Activated B cell treated with CpG ODN at 0.5 μM for 24 hours (primary cell): Measurements from ENCODE around the gene ADAM21. TPM values are rescaled to one million over a fixed set of nuclear protein-coding genes. Genes with fewer than 3 reads are reported as not detected.
"Not testable (repeated sequence)": the region's sequence is repeated elsewhere in the genome, so short reads cannot be mapped to it uniquely, and the experiment has no call there.

ENCODE experiments used
- ATAC-seq: fragments of 200-7000 bp; cut with Tn5 transposase; one replicate; pipeline ENCODE4 v1.10.0; 2021; ENCODE audit warnings: low read depth, mild to moderate bottlenecking, moderate library complexity
- CTCF ChIA-PET: fragments of 350-600 bp; sonication (Branson Sonifier 250); formaldehyde crosslinking; loops from one replicate; lab custom pipeline; 2021; ENCODE audit warnings: antibody characterized with exemption; lab: Charles Lee
- POLR2A ChIA-PET: fragments of 350-600 bp; sonication (Branson Sonifier 250); formaldehyde crosslinking; loops from one replicate; lab custom pipeline; 2021; ENCODE audit warnings: antibody characterized with exemption; lab: Charles Lee
- DNase-seq: peaks from one replicate; pipeline ENCODE4 v3.0.0; 2022
- H3K27ac Mint-ChIP-seq: one replicate; pipeline ENCODE4 v1.8.0; 2020; ENCODE audit warnings: mixed read lengths
- H3K27me3 Mint-ChIP-seq: one replicate; pipeline ENCODE4 v1.8.0; 2021; ENCODE audit warnings: mixed read lengths
- H3K36me3 Mint-ChIP-seq: one replicate; pipeline ENCODE4 v1.8.0; 2021; ENCODE audit warnings: low read depth, mixed read lengths
- H3K4me1 Mint-ChIP-seq: one replicate; pipeline ENCODE4 v1.8.0; 2021; ENCODE audit warnings: mixed read lengths
- H3K4me3 Mint-ChIP-seq: one replicate; pipeline ENCODE4 v1.8.0; 2020; ENCODE audit warnings: mild to moderate bottlenecking, mixed read lengths
- H3K9me3 Mint-ChIP-seq: one replicate; pipeline ENCODE4 v1.8.0; 2020; ENCODE audit warnings: mixed read lengths
- intact Hi-C: fragments of 100-400 bp; cut with micrococcal nuclease; formaldehyde crosslinking; loops from one replicate; pipeline ENCODE4 v1.15.1; 2024
- total RNA-seq: library from RNA; stranded (reverse); gene quantifications from 2 replicates; pipeline ENCODE4 v1.2.3, GENCODE V29; 2022
- TF ChIP-seq, protein P1 (sequence below): fragments of 200-600 bp; IDR thresholded peaks from one replicate; pipeline ENCODE4 v1.8.0; 2022; ENCODE audit warnings: antibody characterized with exemption, mild to moderate bottlenecking

The ADAM21 gene
- total RNA-seq, 1 donor from 2014 or later, result 0.11 TPM

DNA sequence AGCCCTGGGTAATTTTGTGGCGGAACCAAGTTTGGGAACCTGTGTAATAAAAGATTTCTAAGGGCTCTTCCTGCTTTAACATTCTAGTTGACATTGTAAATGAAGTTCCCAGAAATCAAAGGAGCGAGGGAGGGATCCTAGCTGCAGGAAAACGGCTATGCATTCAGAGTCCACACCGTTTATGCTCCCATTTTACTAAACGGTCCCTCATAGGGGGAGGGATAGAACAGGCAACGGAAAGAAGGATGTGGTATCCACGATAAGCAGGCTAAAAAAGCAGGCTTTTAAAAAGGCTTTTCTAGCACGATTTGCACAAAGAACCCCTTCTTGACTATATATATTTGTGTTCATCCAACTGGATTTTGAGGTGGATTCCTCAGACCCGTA, 35.6 kb upstream of the ADAM21 start:
- TF ChIP-seq, protein P1, sequence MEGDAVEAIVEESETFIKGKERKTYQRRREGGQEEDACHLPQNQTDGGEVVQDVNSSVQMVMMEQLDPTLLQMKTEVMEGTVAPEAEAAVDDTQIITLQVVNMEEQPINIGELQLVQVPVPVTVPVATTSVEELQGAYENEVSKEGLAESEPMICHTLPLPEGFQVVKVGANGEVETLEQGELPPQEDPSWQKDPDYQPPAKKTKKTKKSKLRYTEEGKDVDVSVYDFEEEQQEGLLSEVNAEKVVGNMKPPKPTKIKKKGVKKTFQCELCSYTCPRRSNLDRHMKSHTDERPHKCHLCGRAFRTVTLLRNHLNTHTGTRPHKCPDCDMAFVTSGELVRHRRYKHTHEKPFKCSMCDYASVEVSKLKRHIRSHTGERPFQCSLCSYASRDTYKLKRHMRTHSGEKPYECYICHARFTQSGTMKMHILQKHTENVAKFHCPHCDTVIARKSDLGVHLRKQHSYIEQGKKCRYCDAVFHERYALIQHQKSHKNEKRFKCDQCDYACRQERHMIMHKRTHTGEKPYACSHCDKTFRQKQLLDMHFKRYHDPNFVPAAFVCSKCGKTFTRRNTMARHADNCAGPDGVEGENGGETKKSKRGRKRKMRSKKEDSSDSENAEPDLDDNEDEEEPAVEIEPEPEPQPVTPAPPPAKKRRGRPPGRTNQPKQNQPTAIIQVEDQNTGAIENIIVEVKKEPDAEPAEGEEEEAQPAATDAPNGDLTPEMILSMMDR, result no peak
- POLR2A ChIA-PET, result interaction anchor here (0.7 kb wide), 1 partner anchor 516 kb away, joined by 3 read pairs; no protein-coding TSS in a partner anchor

DNA sequence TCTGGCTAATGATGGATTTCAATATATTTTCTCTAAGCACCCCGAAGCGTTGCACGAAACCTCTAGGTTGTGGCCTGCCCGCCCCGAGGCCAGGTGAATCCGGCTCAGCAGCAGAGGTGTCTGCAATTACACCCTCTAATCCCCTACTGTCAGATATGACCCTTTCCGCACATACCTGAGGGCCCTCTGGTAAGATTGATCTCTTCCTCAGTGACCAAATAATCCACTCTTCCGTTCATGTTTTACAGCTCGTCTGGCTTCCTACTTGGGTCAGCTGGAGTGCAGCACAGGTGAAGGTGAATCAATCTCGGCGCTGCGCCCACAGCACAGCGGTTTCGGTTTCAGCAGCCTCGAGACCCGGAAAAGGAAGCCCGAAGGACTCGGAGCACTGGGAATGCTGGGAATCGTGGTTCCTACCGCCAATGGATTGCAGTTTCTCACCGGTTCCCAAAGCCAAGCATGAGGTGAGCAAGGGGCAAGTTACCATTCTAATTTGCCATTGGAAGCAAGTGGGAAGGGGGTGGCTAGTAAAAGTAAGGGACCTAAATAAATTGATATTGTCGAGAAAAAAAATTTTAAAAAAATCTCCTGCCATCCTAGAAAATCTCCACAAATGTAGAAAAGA, 35.1 kb upstream of the ADAM21 start, which contains the start of gene SYNJ2BP:
Gene SYNJ2BP (minus strand): TSS at position 366 of the 625 bp plus-strand sequence. CDS start 127 bp downstream, at position 239.
- ChIA-PET POLR2A (no interaction called here), CTCF (no interaction called here)
- TF ChIP-seq, protein P1, result no peak
- Mint-ChIP-seq H3K27ac (peak within 1 kb of the TSS; percentile 77), H3K9me3 (no peaks in the 10 kb centered on the region), H3K4me3 (peak within 1 kb of the TSS; percentile 92), H3K36me3 (peaks cover 16% of the 10 kb centered on the region), H3K4me1 (peaks cover 27% of the 10 kb centered on the region), H3K27me3 (no peaks in the 10 kb centered on the region)
- ATAC-seq, result peak; percentile 79
- intact Hi-C loops, result loop anchor here (10.0 kb wide), 1 partner anchor 298 kb away; no protein-coding TSS in a partner anchor
- peak; percentile 34 for DNase-seq

More for the DNA sequence above, 35.6 kb upstream of the ADAM21 start:
- no peak for DNase-seq
- peak overlapping the region; percentile 77 for H3K27ac Mint-ChIP-seq
- H3K4me3 Mint-ChIP-seq, result peak overlapping the region; percentile 92
- H3K36me3 Mint-ChIP-seq, result peaks cover 21% of the 10 kb centered on the region
- no peak for ATAC-seq
- H3K4me1 Mint-ChIP-seq, result peaks cover 27% of the 10 kb centered on the region
- CTCF ChIA-PET, result no interaction called here
- H3K9me3 Mint-ChIP-seq, result no peaks in the 10 kb centered on the region
- intact Hi-C loops, result loop anchor here (10.0 kb wide), 1 partner anchor 298 kb away; no protein-coding TSS in a partner anchor
- no peaks in the 10 kb centered on the region for H3K27me3 Mint-ChIP-seq

DNA sequence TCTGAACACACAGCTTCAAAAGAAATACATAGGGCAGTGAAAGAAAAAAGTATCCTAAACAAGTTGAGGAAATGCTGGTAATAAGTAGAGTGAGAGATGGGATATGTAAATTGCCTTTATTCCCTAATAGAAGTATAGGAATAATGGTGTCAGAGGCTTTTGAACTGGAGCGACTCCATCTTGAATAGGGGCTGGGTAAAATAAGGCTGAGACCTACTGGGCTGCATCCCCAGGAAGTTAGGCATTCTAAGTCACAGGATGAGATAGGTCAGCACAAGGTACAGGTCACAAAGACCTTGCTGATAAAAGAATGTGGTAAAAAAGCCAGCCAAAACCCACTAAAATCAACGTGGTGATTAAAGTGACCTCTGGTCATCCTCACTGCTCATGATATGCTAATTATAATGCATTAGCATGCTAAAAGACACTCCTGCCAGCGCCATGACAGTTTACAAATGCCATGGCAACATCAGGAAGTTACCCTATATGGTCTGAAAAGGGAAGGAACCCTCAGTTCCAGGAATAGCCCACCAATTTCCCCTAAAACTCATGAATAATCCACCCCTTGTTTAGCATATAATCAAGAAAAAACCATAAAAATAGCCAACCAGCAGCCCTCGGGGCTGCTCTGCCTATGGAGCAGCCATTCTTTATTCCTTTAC, 32.6 kb upstream of the ADAM21 start:
- H3K9me3 Mint-ChIP-seq, DNase-seq, H3K4me3 Mint-ChIP-seq, H3K27ac Mint-ChIP-seq, ATAC-seq, CTCF ChIA-PET, H3K27me3 Mint-ChIP-seq, H3K36me3 Mint-ChIP-seq, POLR2A ChIA-PET: not testable (repeated sequence)
- intact Hi-C loops, result loop anchor here (10.0 kb wide), 1 partner anchor 295 kb away; no protein-coding TSS in a partner anchor
- peaks cover 25% of the 10 kb centered on the region for H3K4me1 Mint-ChIP-seq

DNA sequence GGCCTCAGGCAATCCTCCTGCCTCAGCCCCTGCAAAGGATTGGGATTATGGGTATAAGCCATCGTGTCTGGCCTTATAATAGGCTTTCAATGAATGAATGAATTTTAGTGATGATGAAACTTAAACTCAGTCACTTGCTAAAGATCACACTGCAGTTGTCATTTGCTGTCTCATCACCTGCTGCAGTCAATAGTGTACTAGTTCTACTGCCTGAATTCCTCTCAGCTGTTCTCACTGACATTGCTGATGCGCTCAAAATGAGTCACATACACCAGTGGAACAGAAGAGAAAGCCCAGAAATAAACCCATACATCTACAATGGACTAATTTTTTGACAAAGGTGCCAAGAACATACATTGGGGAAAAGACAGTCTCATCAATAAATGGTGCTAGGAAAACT, 29.4 kb upstream of the ADAM21 start:
- DNase-seq (no peak), ATAC-seq (no peak)
- TF ChIP-seq, protein P1, result no peak
- peaks cover 2% of the 10 kb centered on the region for H3K27me3 Mint-ChIP-seq
- no peak overlapping the region for H3K4me3 Mint-ChIP-seq
- intact Hi-C loops, result no loop called here
- ChIA-PET POLR2A (no interaction called here), CTCF (no interaction called here)
- no peaks in the 10 kb centered on the region for H3K36me3 Mint-ChIP-seq
- no peak overlapping the region for H3K27ac Mint-ChIP-seq
- H3K4me1 Mint-ChIP-seq, result no peaks in the 10 kb centered on the region
- peaks cover 2% of the 10 kb centered on the region for H3K9me3 Mint-ChIP-seq

DNA sequence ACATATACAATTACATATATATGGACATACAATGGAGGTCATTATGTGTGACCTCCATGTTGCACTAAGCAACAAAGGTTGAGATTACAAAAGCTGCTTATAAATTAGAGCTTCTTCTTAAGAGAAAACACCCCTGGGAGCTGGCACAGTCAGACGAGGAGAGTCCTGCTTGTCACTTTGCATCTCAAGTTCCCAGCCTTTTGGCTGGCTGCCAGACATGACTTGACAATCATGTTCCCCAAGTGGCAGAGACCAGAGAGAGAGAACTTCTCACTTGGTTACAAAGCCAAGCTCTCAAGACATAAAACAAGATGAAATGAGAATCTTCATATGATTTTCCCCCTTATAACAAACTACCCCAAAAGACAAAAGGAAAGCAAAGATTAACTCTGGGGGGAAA, 26.6 kb upstream of the ADAM21 start:
- DNase-seq (no peak), ATAC-seq (no peak)
- Mint-ChIP-seq H3K27ac (no peak overlapping the region), H3K36me3 (no peaks in the 10 kb centered on the region), H3K4me3 (no peak overlapping the region), H3K4me1 (no peaks in the 10 kb centered on the region), H3K9me3 (peaks cover 10% of the 10 kb centered on the region), H3K27me3 (peaks cover 10% of the 10 kb centered on the region)
- TF ChIP-seq, protein P1, result no peak
- ChIA-PET POLR2A (no interaction called here), CTCF (no interaction called here)
- intact Hi-C loops, result no loop called here

DNA sequence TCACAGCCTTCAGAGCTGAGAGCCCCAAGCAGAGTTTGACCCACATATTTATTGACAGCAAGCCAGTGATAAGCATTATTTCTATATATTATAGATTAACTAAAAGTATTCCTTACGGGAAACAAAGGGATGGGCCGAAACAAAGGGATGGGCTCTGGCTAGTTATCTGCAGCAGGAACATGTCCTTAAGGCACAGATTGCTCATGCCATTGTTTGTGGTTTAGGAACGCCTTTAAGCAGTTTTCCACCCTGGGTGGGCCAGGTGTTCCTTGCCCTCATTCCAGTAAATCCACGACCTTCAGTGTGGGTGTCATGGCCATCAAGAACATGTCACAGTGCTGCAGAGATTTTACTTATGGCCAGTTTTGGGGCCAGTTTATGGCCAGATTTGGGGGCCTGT, 25.4 kb upstream of the ADAM21 start:
- intact Hi-C loops, POLR2A ChIA-PET: not testable (repeated sequence)
- peaks cover 10% of the 10 kb centered on the region for H3K27me3 Mint-ChIP-seq

More for the DNA sequence above, 25.4 kb upstream of the ADAM21 start:
- H3K27ac Mint-ChIP-seq, DNase-seq, H3K36me3 Mint-ChIP-seq, H3K4me3 Mint-ChIP-seq, ATAC-seq, H3K4me1 Mint-ChIP-seq: not testable (repeated sequence)
- peaks cover 19% of the 10 kb centered on the region for H3K9me3 Mint-ChIP-seq
- CTCF ChIA-PET, result interaction anchor here (0.6 kb wide), 1 partner anchor 446 kb away, joined by 5 read pairs; no protein-coding TSS in a partner anchor
